Measurements from ENCODE around the gene HPCA.

Gene HPCA

DNA sequence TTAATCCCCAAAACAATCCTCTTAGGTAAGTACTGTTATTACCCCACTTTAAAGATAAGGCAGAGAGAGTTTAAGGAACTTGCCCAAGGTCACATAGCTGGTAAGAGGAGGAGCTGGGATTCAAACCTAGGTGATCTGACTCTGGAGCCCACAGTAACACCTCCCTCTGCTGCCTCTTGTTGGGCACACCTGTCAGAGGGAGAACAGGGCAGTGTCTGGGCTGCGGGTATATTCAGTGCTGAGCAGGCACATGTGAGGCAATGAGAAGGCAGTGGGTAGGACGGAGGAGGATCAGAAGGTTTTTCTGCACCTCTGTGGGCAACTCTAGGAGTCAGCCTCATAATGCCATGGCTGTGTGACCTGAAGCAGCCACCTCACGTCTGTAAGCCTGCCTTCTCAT, 1.8 kb downstream of the HPCA start:
- in situ Hi-C loops (cut with HindIII; ENCODE audit: low sequenced_read_pairs) = no loop called here

DNA sequence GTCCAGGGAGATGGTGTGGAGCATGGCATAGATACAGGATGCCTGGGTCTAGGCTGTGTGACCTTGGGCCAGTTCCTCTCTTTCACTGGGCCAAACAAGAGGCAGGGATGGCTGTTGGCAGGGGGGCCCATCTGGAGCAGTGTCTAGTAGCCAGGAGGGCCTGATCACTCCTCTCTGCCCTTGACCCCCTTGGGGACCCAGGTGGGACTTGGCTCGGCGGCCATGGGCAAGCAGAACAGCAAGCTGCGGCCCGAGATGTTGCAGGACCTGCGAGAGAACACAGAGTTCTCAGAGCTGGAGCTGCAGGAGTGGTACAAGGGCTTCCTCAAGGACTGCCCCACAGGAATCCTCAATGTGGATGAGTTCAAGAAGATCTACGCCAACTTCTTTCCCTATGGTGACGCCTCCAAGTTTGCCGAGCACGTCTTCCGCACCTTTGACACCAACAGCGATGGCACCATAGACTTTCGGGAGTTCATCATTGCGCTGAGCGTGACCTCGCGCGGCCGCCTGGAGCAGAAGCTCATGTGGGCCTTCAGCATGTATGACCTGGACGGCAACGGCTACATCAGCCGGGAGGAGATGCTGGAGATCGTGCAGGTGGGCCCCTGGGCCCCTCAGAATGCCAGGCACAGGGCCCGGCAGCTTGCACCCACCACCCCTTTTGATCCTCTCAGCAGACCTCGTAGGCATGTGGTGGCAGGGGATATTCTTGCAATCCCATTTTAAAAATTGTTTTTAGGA, 2.6 kb downstream of the HPCA start:
- in situ Hi-C loops (cut with HindIII; ENCODE audit: low sequenced_read_pairs) = no loop called here

- in situ Hi-C loops (cut with HindIII; ENCODE audit: low sequenced_read_pairs) = no loop called here
These were observed 3.5 kb downstream of the HPCA start for GRCh38 chr1:32889731-32890278.

DNA sequence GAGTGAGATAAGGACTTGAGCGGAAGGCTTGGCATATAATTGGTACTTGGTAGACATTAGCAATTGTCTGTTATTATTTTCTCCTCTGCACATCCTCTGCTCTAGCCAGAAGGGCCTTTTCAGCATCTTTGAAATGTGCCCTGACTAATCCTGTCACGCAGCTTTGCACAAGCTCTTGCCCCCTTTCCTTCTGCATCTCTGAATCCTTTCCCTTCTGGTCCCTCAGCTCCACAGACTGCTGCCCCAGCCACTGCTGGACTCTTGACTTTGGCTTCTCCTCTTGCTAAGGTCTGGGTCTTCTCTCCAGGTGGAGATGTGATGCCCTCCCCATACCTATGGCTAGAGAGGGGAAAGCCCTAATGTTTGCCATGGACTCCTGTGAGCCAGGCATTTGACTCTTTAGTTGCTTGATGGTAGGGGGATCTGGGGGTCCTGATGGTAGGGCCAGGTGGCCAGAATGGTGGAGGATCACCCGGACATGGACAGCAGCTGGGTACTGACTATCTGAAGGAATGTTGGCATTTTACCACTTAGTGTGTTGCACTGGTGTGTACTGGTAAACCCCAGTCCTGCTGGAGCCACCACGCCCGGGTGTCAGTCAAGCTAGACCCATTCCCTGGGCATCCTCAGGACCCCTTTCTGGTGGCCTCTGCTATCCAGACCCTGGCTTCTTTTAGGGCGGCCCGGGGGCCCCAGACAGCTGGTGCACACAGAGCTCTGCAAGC, 4.4 kb downstream of the HPCA start:
- in situ Hi-C loops (cut with HindIII; ENCODE audit: low sequenced_read_pairs) = no loop called here

DNA sequence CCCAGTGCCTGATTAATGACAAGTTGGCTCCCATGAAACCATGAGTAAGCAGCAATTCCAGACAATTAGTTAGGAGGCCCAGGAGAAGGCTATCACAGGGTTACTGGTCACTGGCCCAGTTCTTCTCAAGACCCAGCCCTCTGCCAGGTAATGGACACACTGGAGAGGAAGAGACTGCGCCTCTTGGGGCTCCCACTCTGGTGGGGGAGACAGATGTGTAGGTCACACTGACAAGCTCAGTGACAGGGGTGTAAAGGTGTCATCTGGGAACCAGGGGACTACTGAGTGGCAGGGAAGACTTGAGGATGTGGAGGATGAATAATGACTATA, 4.9 kb downstream of the HPCA start:
- in situ Hi-C loops (cut with HindIII; ENCODE audit: low sequenced_read_pairs) = no loop called here

- in situ Hi-C loops (cut with HindIII; ENCODE audit: low sequenced_read_pairs) = no loop called here
These were observed 5.3 kb downstream of the HPCA start for GRCh38 chr1:32891630-32892029.

GRCh38 chr1:32892368-32893197, 6.3 kb downstream of the HPCA start:
- in situ Hi-C loops (cut with HindIII; ENCODE audit: low sequenced_read_pairs) = no loop called here

- in situ Hi-C loops (cut with HindIII; ENCODE audit: low sequenced_read_pairs) = no loop called here
These were observed 7.1 kb downstream of the HPCA start for GRCh38 chr1:32893198-32894018.

GRCh38 chr1:32894019-32894600, 7.8 kb downstream of the HPCA start:
- in situ Hi-C loops (cut with HindIII; ENCODE audit: low sequenced_read_pairs) = no loop called here

DNA sequence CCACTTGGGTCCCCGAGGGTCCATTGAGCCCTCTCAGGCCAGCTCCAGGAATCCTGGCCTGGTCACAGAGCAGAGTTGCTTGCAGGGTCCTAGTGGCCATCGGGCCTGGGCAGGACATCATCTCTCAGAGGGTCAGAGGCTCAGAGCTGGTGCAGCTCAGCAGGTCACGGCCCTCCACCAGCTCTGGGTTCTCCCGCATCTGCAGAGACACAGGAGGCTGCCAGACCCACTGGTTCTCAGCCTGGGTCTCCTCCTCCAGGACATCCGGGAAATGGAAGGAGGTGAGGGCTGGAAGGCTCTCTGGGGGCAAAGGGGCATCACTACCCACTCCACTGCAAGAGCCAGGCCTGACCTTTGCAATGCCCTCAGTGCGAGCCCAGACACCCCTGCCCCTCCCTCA, 8.4 kb downstream of the HPCA start:
- in situ Hi-C loops (cut with HindIII; ENCODE audit: low sequenced_read_pairs) = no loop called here

GRCh38 chr1:32895325-32896215, 9.3 kb downstream of the HPCA start:
- in situ Hi-C loops (cut with HindIII; ENCODE audit: low sequenced_read_pairs) = no loop called here

DNA sequence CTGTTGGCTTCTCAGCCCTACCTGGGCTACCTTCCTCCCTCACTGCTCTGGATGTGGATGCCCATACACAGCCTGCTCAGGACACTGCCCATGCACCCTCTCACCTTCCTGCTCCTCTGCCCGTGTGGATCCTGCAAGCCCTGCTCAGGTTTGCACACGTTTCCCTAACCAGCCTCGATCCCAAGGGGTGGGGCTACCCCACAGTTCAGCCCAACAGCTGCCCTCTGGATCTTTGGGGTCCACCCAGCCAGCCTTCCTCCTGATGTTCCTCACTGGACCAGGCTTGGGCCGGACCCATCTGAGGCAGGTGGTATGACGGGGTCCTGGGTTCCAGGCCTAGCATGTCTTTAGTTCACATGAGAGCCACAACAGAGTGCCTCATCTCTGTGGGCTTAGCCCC, 10.2 kb downstream of the HPCA start:
- in situ Hi-C loops (cut with HindIII; ENCODE audit: low sequenced_read_pairs) = no loop called here

GRCh38 chr1:32897082-32898049, 11.1 kb downstream of the HPCA start:
- in situ Hi-C loops (cut with HindIII; ENCODE audit: low sequenced_read_pairs) = no loop called here

DNA sequence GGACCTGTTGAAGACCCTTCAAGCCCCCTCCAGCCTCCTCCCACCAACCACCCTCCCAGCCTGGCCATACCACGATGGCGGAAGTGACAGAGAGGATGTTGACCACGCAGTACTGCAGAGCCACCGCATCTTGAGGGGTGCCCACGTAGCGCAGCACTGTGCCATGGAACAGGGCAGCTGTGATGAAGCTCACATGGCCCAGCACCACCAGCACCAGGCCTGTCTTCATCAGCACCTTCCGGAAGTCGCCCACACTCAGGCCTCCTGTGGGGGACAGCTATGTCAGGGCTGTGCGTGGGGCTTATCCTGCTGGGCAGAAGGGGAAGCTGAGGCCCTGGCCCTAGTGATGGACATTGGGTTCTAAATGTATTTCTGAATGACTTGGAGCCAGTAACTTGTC, 11.8 kb downstream of the HPCA start:
- in situ Hi-C loops (cut with HindIII; ENCODE audit: low sequenced_read_pairs) = no loop called here

DNA sequence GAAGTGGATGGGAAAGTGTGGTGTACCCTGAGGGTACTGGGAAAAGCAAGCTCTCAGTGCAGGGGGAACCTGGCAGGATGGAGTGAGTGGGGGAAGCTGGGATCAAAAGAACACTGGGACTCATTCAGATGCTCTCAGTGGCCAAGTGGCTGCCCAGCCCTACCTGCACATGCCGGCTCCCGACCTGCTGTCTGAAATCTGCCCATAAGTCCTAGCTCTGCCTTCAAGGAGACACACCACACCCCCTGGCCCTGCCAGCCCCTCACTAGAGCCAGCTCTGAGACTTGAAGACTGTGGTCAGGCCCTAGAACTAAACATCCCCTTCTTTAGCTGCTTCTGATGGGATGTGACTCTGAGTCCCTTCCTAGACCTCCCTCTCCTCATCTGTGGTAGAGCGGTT, 12.7 kb downstream of the HPCA start:
- in situ Hi-C loops (cut with HindIII; ENCODE audit: low sequenced_read_pairs) = no loop called here

DNA sequence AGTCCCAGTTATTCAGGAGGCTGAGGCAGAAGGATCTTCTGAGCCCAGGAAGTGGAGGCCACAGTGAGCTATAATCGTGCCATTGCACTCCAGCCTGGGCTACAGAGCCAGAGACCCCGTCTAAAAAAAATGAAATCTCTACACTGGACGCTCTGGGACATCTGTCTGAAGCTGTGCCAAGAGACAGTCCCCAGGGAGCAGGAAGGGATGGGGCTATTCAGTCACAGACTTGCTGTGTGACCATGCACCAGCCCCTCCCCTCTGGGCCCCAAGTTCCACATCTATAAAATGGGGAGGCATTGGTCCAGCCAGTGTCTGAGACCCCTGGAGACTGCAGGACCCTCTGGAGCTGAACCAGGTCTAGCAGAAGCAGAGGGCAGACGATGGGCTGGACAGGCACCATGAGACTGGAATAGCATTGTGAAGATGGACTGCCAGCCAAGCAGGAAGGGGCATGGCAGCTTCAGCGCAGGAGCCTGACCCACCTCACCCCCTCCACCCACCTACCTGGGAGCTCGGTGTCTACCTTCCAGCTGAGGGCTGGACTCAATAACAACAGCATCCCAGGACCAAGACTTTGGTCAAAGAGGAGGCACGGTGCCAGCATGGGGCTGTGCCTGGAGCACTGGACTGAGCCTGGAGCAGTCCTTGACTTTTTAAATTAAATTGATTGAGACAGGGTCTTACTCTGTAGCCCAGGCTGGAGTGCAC, 13.4 kb downstream of the HPCA start:
- in situ Hi-C loops (cut with HindIII; ENCODE audit: low sequenced_read_pairs) = no loop called here

- in situ Hi-C loops (cut with HindIII; ENCODE audit: low sequenced_read_pairs) = no loop called here
These were observed 14.2 kb downstream of the HPCA start for GRCh38 chr1:32900371-32900955.

Measured in endothelial cell of hepatic sinusoid (primary cell).